ENCODE results near the gene RPSA. TPM values are rescaled to one million over a fixed set of nuclear protein-coding genes. Genes with fewer than 3 reads are reported as not detected.
A peak's percentile ranks its signal among the peaks of the same experiment; 100 is the strongest.

The RPSA gene
- total and polyA plus RNA-seq, 9 of the 15 experiments (the other 6 are each of a cell fraction or from before 2014, with no cell fraction given) = 2,290 to 4,272 (median 2,730) TPM

- TF ChIP-seq L3MBTL2 (IDR thresholded peaks at IDR 0.05) (no peak), CBX2 (IDR thresholded peaks at IDR 0.05; ENCODE audit: insufficient read depth, low read length, poor library complexity, severe bottlenecking) (no peak), HEY1 (CRISPR knock-in tag; IDR thresholded peaks at IDR 0.05; ENCODE audit: borderline replicate concordance) (no peak), ZNF592 (IDR thresholded peaks at IDR 0.05) (no peak), GTF3C2 (IDR thresholded peaks at IDR 0.05; ENCODE audit: borderline replicate concordance, extremely low read depth, insufficient read length) (no peak), TFAP4 (CRISPR knock-in tag; IDR thresholded peaks at IDR 0.05; ENCODE audit: borderline replicate concordance) (no peak), POLR2H (tag; IDR thresholded peaks at IDR 0.05; ENCODE audit: low read depth) (peak; percentile 37; the same call in 1 of the 2 replicates), BRF1 (IDR thresholded peaks at IDR 0.05; ENCODE audit: borderline replicate concordance, extremely low read depth, insufficient read length) (no peak), NCOA6 (IDR thresholded peaks at IDR 0.05) (no peak), NR0B1 (IDR thresholded peaks at IDR 0.05; ENCODE audit: partially characterized antibody) (no peak), CHCHD3 (CRISPR knock-in tag; IDR thresholded peaks at IDR 0.05) (no peak), POU5F1 (IDR thresholded peaks at IDR 0.05; ENCODE audit: borderline replicate concordance, low read depth, low read length, partially characterized antibody) (no peak), ZNF239 (CRISPR knock-in tag; IDR thresholded peaks at IDR 0.05) (no peak), RBM22 (IDR thresholded peaks at IDR 0.05; ENCODE audit: low read depth, low read length, poor library complexity, severe bottlenecking) (no peak), ELK3 (CRISPR knock-in tag; IDR thresholded peaks at IDR 0.05) (no peak), CBX3 (IDR thresholded peaks at IDR 0.05; ENCODE audit: borderline replicate concordance in 1 of 2, low read length in 2 of 2) (no peak), RHOXF2B (CRISPR knock-in tag; conservative IDR thresholded peaks at IDR 0.05) (no peak), NR1H2 (CRISPR knock-in tag; IDR thresholded peaks at IDR 0.05) (no peak)
Observed at GRCh38 chr3:39384665-39385000, 21.9 kb upstream of the RPSA start (continued).
